ENCODE data around the gene WWC2. TPM values are rescaled to one million over a fixed set of nuclear protein-coding genes. Genes with fewer than 3 reads are reported as not detected.

The WWC2 gene
- total RNA-seq, 4 donors from 2014 or later = 6.6 to 79.7 (median 9.4) TPM

DNA sequence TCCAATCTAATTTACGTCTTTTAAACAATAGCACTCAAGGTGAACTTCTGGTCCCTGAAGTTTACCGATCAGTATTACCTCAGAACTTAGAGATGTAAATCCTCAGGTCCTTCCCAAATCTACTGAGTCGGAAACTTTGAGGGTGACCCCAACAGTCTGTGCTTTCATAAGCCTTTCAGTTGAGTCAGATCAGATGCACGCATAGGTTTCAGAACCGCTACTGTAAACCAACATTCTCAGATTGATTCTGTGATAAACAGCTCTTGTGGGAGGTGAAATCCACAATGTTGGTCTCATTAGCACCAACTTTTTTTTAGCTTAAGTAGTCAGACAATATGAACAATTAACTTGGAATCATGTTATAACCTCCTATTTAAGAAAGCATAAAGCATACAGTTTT is 86.0 kb downstream of the WWC2 start:
- Histone ChIP-seq H3K27me3 (no peaks in the 10 kb centered on the region), H3K4me1 (no peaks in the 10 kb centered on the region), H3K27ac (no peak overlapping the region), H3K9me3 (no peaks in the 10 kb centered on the region), H3K36me3 (no peaks in the 10 kb centered on the region), H3K4me3 (no peak overlapping the region)
- TF ChIP-seq POLR2A (IDR thresholded peaks at IDR 0.05) = no peak
- no peak for DNase-seq
- intact Hi-C loops (cut with DNase I; ENCODE audit: low total_unique reads) = no loop called here
- in situ Hi-C loops (cut with MboI; ENCODE audit: low pct_ligation_motif_present in 1 of 4, low pct_unique_long_range_greater_than_20kb in 1 of 4, low sequenced_read_pairs in 3 of 4) = no loop called here
- WGBS, 2 donors (ENCODE audit: low coverage in 1 of 2) = 56 to 78% methylated on average over 1 to 5 of the region's 5 CpGs

DNA sequence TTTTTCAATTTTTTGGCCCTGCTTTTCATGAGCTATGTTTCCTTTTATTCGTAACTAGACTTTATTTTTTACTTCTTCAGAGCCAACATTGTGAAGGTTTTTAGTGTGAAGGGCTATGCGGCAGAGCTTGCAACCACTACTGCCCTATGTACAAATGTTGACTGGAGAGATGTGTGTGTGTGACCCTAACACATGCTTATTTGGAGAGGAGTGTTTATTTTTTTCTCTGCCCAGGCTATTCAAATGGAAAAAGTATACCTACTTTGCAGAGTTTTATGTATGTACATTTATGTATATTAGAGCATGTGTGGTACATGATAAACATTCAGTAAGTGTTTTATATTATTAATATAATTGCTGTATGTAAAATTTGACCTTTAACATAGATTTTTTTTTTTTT is 86.5 kb downstream of the WWC2 start:
- TF ChIP-seq, protein P1, sequence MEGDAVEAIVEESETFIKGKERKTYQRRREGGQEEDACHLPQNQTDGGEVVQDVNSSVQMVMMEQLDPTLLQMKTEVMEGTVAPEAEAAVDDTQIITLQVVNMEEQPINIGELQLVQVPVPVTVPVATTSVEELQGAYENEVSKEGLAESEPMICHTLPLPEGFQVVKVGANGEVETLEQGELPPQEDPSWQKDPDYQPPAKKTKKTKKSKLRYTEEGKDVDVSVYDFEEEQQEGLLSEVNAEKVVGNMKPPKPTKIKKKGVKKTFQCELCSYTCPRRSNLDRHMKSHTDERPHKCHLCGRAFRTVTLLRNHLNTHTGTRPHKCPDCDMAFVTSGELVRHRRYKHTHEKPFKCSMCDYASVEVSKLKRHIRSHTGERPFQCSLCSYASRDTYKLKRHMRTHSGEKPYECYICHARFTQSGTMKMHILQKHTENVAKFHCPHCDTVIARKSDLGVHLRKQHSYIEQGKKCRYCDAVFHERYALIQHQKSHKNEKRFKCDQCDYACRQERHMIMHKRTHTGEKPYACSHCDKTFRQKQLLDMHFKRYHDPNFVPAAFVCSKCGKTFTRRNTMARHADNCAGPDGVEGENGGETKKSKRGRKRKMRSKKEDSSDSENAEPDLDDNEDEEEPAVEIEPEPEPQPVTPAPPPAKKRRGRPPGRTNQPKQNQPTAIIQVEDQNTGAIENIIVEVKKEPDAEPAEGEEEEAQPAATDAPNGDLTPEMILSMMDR (IDR thresholded peaks at IDR 0.05) = no peak
- TF ChIP-seq EP300 (IDR thresholded peaks at IDR 0.05; ENCODE audit: low read depth) (no peak), POLR2A (IDR thresholded peaks at IDR 0.05) (no peak), POLR2AphosphoS5 (IDR thresholded peaks at IDR 0.05) (no peak)
- Histone ChIP-seq H3K4me1 (no peaks in the 10 kb centered on the region), H3K4me3 (no peak overlapping the region), H3K36me3 (no peaks in the 10 kb centered on the region), H3K27ac (no peak overlapping the region), H3K27me3 (no peaks in the 10 kb centered on the region), H3K9me3 (no peaks in the 10 kb centered on the region)
- DNase-seq = no peak
- in situ Hi-C loops (cut with MboI; ENCODE audit: low pct_ligation_motif_present in 1 of 4, low pct_unique_long_range_greater_than_20kb in 1 of 4, low sequenced_read_pairs in 3 of 4) (no loop called here), intact Hi-C loops (cut with DNase I; ENCODE audit: low total_unique reads) (no loop called here)
- WGBS, 2 donors (ENCODE audit: low coverage in 1 of 2) = 77 to 81% methylated on average over 2 of the region's 2 CpGs

DNA sequence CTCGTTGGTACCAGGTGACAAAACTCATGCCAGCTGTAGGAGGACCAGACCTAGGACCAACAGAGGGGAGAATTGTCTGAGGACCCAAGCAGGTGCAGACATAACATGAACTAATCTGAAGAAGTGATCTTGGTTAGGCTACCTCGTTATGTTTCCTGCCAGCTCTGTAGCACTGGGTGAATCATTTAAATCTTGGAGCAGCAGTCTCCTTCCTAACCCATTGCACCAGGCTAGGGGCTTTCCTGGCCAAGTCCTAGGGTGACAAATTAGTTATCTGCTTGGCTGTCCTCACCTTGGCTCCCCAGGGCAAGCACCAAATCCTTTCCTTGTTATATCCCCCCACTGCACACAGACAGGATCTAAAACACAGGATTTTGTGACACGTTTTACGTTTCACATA is 87.8 kb downstream of the WWC2 start:
- TF ChIP-seq POLR2AphosphoS5 (IDR thresholded peaks at IDR 0.05) (no peak), EP300 (IDR thresholded peaks at IDR 0.05; ENCODE audit: low read depth) (no peak), POLR2A (IDR thresholded peaks at IDR 0.05) (no peak)
- TF ChIP-seq, protein P1 (IDR thresholded peaks at IDR 0.05) = no peak
- no peak overlapping the region for H3K4me3 ChIP-seq
- intact Hi-C loops (cut with DNase I; ENCODE audit: low total_unique reads) (no loop called here), in situ Hi-C loops (cut with MboI; ENCODE audit: low pct_ligation_motif_present in 1 of 4, low pct_unique_long_range_greater_than_20kb in 1 of 4, low sequenced_read_pairs in 3 of 4) (no loop called here)
- H3K9me3 ChIP-seq = no peaks in the 10 kb centered on the region
- H3K27me3 ChIP-seq = no peaks in the 10 kb centered on the region
- no peak for DNase-seq
- H3K36me3 ChIP-seq = no peaks in the 10 kb centered on the region
- WGBS, 2 donors (ENCODE audit: low coverage in 1 of 2) = 77 to 100% methylated on average over 3 to 4 of the region's 4 CpGs
- H3K27ac ChIP-seq = no peak overlapping the region
- no peaks in the 10 kb centered on the region for H3K4me1 ChIP-seq

DNA sequence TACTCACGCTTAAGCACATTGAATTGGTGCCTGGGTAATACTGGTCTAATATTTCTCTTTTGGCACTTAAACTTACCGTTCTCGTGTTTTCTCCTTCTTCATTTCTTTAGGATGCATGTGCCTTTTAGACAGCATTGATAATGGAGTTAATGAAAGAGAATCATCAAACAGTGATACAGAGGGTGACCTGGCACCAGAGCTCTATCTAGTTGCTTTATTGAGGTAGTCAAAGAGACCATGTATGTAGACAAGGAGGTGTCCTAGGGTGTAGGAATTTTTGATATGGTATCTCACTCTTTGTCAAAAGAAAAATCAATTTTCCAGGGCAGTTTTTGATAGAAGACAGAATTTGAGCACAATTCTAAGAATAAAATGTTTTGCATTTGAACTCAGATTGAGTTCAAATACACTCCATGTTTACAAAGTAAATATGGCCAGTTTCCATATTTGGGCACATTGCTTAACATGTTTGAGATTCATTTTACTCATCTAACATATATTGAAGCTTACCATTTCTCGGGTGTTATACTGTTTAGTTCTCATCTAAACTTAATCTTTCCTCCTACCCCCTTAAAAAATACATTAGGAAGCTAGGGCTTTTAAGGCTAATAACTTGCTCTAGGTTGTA is 92.0 kb downstream of the WWC2 start:
- H3K27ac ChIP-seq = no peak overlapping the region
- H3K9me3 ChIP-seq = no peaks in the 10 kb centered on the region
- WGBS, 2 donors (ENCODE audit: low coverage in 1 of 2) = 61 to 72% methylated on average over 2 to 4 of the region's 4 CpGs
- no peak for DNase-seq
- TF ChIP-seq EP300 (IDR thresholded peaks at IDR 0.05; ENCODE audit: low read depth) (no peak), POLR2A (IDR thresholded peaks at IDR 0.05) (no peak), POLR2AphosphoS5 (IDR thresholded peaks at IDR 0.05) (no peak)
- TF ChIP-seq, protein P1 (IDR thresholded peaks at IDR 0.05) = no peak
- H3K27me3 ChIP-seq = no peaks in the 10 kb centered on the region
- H3K4me1 ChIP-seq = no peaks in the 10 kb centered on the region
- H3K4me3 ChIP-seq = no peak overlapping the region
- no peaks in the 10 kb centered on the region for H3K36me3 ChIP-seq
- in situ Hi-C loops (cut with MboI; ENCODE audit: low pct_ligation_motif_present in 1 of 4, low pct_unique_long_range_greater_than_20kb in 1 of 4, low sequenced_read_pairs in 3 of 4) = no loop called here
- intact Hi-C loops (cut with DNase I; ENCODE audit: low total_unique reads) = no loop called here

DNA sequence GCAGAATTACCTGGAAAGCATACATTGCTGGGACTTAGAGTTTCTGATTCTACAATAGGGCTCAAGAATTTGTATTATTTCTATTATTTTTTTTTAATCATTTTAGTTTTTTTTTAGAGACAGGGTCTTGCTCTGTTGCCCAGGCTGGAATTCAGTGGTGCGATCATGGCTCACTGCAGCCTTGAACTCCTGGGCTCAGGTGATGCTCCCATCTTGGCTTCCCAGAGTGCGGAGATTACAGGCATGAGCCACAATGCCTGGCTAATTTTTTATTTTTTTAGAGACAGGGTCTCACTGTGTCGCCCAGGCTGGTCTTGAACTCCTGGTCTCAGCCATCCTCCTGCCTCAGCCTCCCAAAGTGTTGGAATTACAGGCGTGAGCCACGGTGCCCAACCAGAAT is 92.6 kb downstream of the WWC2 start:
- no peaks in the 10 kb centered on the region for H3K4me1 ChIP-seq
- no peaks in the 10 kb centered on the region for H3K9me3 ChIP-seq
- H3K27me3 ChIP-seq = no peaks in the 10 kb centered on the region
- DNase-seq = no peak
- no peak overlapping the region for H3K4me3 ChIP-seq
- in situ Hi-C loops (cut with MboI; ENCODE audit: low pct_ligation_motif_present in 1 of 4, low pct_unique_long_range_greater_than_20kb in 1 of 4, low sequenced_read_pairs in 3 of 4) = no loop called here
- TF ChIP-seq, protein P1 (IDR thresholded peaks at IDR 0.05) = no peak
- TF ChIP-seq POLR2AphosphoS5 (IDR thresholded peaks at IDR 0.05) (no peak), POLR2A (IDR thresholded peaks at IDR 0.05) (no peak)
- 87% methylated on average over 5 of the region's 5 CpGs; no CpG with 5 or more reads in 1 of the 2 donors for WGBS, 2 donors (ENCODE audit: low coverage in 1 of 2)
- no peak overlapping the region for H3K27ac ChIP-seq
- intact Hi-C loops (cut with DNase I; ENCODE audit: low total_unique reads) = no loop called here
- H3K36me3 ChIP-seq = no peaks in the 10 kb centered on the region
